DOHH2 (cell line): Measurements from ENCODE around the gene VPS4B.

Source experiments
- CTCF ChIP-seq: fragments of 200-600 bp; sonication (generic); IDR thresholded peaks from one replicate; pipeline ENCODE4 v1.5.1; 2014; ENCODE audit warnings: antibody characterized with exemption, mild to moderate bottlenecking, low read depth, low read length; ENCODE audit not compliant: poor library complexity, severe bottlenecking
- EZH2phosphoT487 ChIP-seq: fragments of 200-600 bp; sonication (generic); IDR thresholded peaks from 2 replicates; pipeline ENCODE4 v1.6.1; 2017; ENCODE audit warnings: borderline replicate concordance, mild to moderate bottlenecking, antibody characterized with exemption, low read length, moderate library complexity, mixed read lengths

GRCh38 chr18:63457977-63458376 is 35.7 kb upstream of the VPS4B start:
- TF ChIP-seq CTCF (no peak), EZH2phosphoT487 (no peak)
